GM23338 (cell line): Measurements from ENCODE around the gene TBC1D5.

ENCODE experiments used
- CREB1 ChIP-seq: fragments of 250-450 bp; sonication (Bioruptor Pico); IDR thresholded peaks from 2 replicates; pipeline ENCODE4 v1.5.0; 2020; ENCODE audit warnings: low read depth, mild to moderate bottlenecking, moderate library complexity
- CTCF ChIP-seq, 2 experiments: fragments of 200-600 bp in 1 of 2; sonication (generic) in 1 of 2; conservative IDR thresholded peaks; 2 replicates each; pipeline versions ENCODE4 v1.5.1 to v1.6.1; 2016 to 2017; ENCODE audit warnings: antibody characterized with exemption in 2 of 2, low read depth in 2 of 2, mild to moderate bottlenecking in 2 of 2, moderate library complexity in 1 of 2
- ETS1 ChIP-seq: IDR thresholded peaks from 2 replicates; pipeline ENCODE4 v1.6.1; 2016; ENCODE audit warnings: antibody characterized with exemption
- EZH2 ChIP-seq: fragments of 200-600 bp; sonication (generic); IDR thresholded peaks from one replicate; pipeline ENCODE4 v1.8.0; 2017; ENCODE audit warnings: antibody characterized with exemption, mild to moderate bottlenecking, low read depth; ENCODE audit not compliant: unreplicated experiment
- EZH2phosphoT487 ChIP-seq: fragments of 200-600 bp; sonication (generic); IDR thresholded peaks from one replicate; pipeline ENCODE4 v1.8.1; 2018; ENCODE audit warnings: antibody characterized with exemption; ENCODE audit not compliant: unreplicated experiment
- JUNB ChIP-seq: IDR thresholded peaks from one replicate; pipeline ENCODE4 v1.6.1; 2016; ENCODE audit warnings: antibody characterized with exemption; ENCODE audit not compliant: unreplicated experiment
- NANOG ChIP-seq: IDR thresholded peaks from 2 replicates; pipeline ENCODE4 v1.6.1; 2016; ENCODE audit warnings: antibody characterized with exemption, borderline replicate concordance
- POLR2AphosphoS5 ChIP-seq: IDR thresholded peaks from 2 replicates; pipeline ENCODE4 v1.6.1; 2016; ENCODE audit warnings: antibody characterized with exemption, low read depth

GRCh38 chr3:17489139-17489538, 253.3 kb downstream of the TBC1D5 start:
- TF ChIP-seq CTCF (conservative IDR thresholded peaks at IDR 0.05; ENCODE audit: low read depth in 2 of 2) (no peak), POLR2AphosphoS5 (no peak), EZH2 (no peak), CREB1 (CRISPR knock-in tag) (no peak), EZH2phosphoT487 (no peak), JUNB (no peak), NANOG (no peak), ETS1 (no peak)
